PC-3 (cell line): ENCODE measurements around the gene FAT2. TPM values are rescaled to one million over a fixed set of nuclear protein-coding genes. Genes with fewer than 3 reads are reported as not detected.

Source experiments
- ATAC-seq: fragments of 200-7000 bp; cut with Tn5 transposase; 2 replicates; pipeline ENCODE4 v1.9.1; 2020; ENCODE audit warnings: mild to moderate bottlenecking, moderate library complexity
- BruUV-seq: library from RNA; stranded (reverse); fragments of 400-500 nt; replicated peaks from 2 replicates; lab custom pipeline; 2021; lab: Mats Ljungman, UMichigan
- CTCF ChIA-PET: fragments of 300-600 bp; sonication (Branson Sonifier 250); formaldehyde crosslinking; loops from one replicate; lab custom pipeline; 2022; ENCODE audit warnings: antibody characterized with exemption; lab: Charles Lee
- POLR2A ChIA-PET: fragments of 300-600 bp; sonication (Branson Sonifier 250); formaldehyde crosslinking; loops from one replicate; lab custom pipeline; 2022; ENCODE audit warnings: antibody characterized with exemption; ENCODE audit not compliant: unreplicated experiment; lab: Charles Lee
- DNase-seq: peaks from one replicate; pipeline ENCODE4 v3.0.0-alpha.2; 2015
- H2AFZ ChIP-seq: fragments of 300-600 bp; sonication (generic); 2 replicates; pipeline ENCODE4 v1.6.0; 2016; ENCODE audit warnings: antibody characterized with exemption, low read length
- H3F3A ChIP-seq: fragments of 300-600 bp; sonication (generic); one replicate; pipeline ENCODE4 v1.6.0; 2017; ENCODE audit warnings: antibody characterized with exemption, low read length, control low read depth, mild to moderate bottlenecking; ENCODE audit not compliant: unreplicated experiment
- H3K27ac ChIP-seq: fragments of 300-600 bp; sonication (generic); 2 replicates; pipeline ENCODE4 v1.5.1; 2016; ENCODE audit warnings: mild to moderate bottlenecking, low read length
- H3K27me3 ChIP-seq: fragments of 300-600 bp; sonication (generic); 2 replicates; pipeline ENCODE4 v1.6.1; 2016; ENCODE audit warnings: low read length, mixed read lengths
- H3K36me3 ChIP-seq: fragments of 300-600 bp; sonication (generic); 2 replicates; pipeline ENCODE4 v1.6.1; 2016; ENCODE audit warnings: low read depth, mixed run types, low read length, mixed read lengths
- H3K4me1 ChIP-seq: fragments of 300-600 bp; sonication (generic); 2 replicates; pipeline ENCODE4 v1.5.1; 2016; ENCODE audit warnings: low read length; ENCODE audit not compliant: insufficient read depth
- H3K4me2 ChIP-seq: fragments of 300-600 bp; sonication (generic); 2 replicates; pipeline ENCODE4 v1.6.0; 2016; ENCODE audit warnings: low read length
- H3K4me3 ChIP-seq: fragments of 300-600 bp; sonication (generic); 2 replicates; pipeline ENCODE4 v1.5.1; 2016; ENCODE audit warnings: mild to moderate bottlenecking, low read length, mixed read lengths
- H3K79me2 ChIP-seq: fragments of 300-600 bp; sonication (generic); 2 replicates; pipeline ENCODE4 v1.6.1; 2017; ENCODE audit warnings: low read length, mixed read lengths
- H3K9ac ChIP-seq: fragments of 300-600 bp; sonication (generic); 2 replicates; pipeline ENCODE4 v1.6.0; 2016; ENCODE audit warnings: mild to moderate bottlenecking, low read length
- H3K9me2 ChIP-seq: fragments of 300-600 bp; sonication (generic); replicated peaks from 2 replicates; pipeline ENCODE4 v1.6.1; 2016; ENCODE audit warnings: mixed run types, low read length, mixed read lengths
- H3K9me3 ChIP-seq: fragments of 300-600 bp; sonication (generic); 2 replicates; pipeline ENCODE4 v1.6.1; 2016; ENCODE audit warnings: low read length, mixed read lengths
- H4K20me1 ChIP-seq: fragments of 300-600 bp; sonication (generic); 2 replicates; pipeline ENCODE4 v1.6.1; 2016; ENCODE audit warnings: low read length, mixed read lengths
- CTCF ChIP-seq: fragments of 300-600 bp; sonication (generic); conservative IDR thresholded peaks from 2 replicates; pipeline ENCODE4 v1.5.1; 2017; ENCODE audit warnings: antibody characterized with exemption, low read depth, mild to moderate bottlenecking, low read length
- EZH2 ChIP-seq: fragments of 300-600 bp; sonication (generic); IDR thresholded peaks from one replicate; pipeline ENCODE4 v1.6.1; 2017; ENCODE audit warnings: antibody characterized with exemption, mild to moderate bottlenecking, low read length; ENCODE audit not compliant: unreplicated experiment
- EZH2phosphoT487 ChIP-seq: fragments of 300-600 bp; sonication (generic); IDR thresholded peaks from 2 replicates; pipeline ENCODE4 v1.6.1; 2018; ENCODE audit warnings: mild to moderate bottlenecking, antibody characterized with exemption, low read length, borderline replicate concordance
- intact Hi-C: fragments of 100-400 bp; cut with micrococcal nuclease; formaldehyde crosslinking; loops from 2 replicates; pipeline ENCODE4 v1.9.0; 2023
- total RNA-seq: library from RNA; depleted of rRNA; stranded (reverse); fragments of >200 nt; gene quantifications from 2 replicates; pipeline ENCODE4 v1.2.3, GENCODE V29; 2014

The FAT2 gene
- total RNA-seq, 1 experiment from 2014 or later, result not detected

DNA sequence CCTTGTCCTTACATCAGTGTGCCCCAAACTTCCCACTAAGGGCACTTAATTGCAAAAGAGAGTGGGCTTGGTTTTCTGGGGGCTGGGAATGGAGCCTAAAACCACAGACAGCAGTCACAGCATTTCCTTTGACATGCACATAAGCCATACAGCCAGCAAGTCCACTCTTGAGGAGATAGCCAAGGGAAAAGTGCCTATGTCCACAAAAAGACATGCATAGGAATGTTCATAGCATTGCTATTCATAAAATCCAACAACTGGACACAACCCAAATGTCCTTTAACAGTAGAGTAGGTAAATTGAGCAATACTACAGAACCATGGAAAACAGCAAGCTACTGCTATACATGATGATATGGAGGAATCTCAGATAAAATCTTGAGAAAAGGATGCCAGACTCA is 11.7 kb upstream of the FAT2 start:
- H3K27ac ChIP-seq, result no peak overlapping the region
- H3K9me3 ChIP-seq, result no peaks in the 10 kb centered on the region
- no peak for TF ChIP-seq EZH2
- TF ChIP-seq EZH2phosphoT487, result no peak
- no peak for TF ChIP-seq CTCF
- no peak overlapping the region for H3K4me3 ChIP-seq
- H2AFZ ChIP-seq, result no peak overlapping the region
- H3K4me1 ChIP-seq, result peaks cover 12% of the 10 kb centered on the region; the same call in 1 of the 2 replicates
- POLR2A ChIA-PET, result no interaction called here
- H3K36me3 ChIP-seq, result no peaks in the 10 kb centered on the region
- BruUV-seq, result no TSS peak
- peaks cover 19% of the 10 kb centered on the region for H3K27me3 ChIP-seq
- H3K4me2 ChIP-seq, result no peak overlapping the region
- H3F3A ChIP-seq, result no peaks in the 10 kb centered on the region
- CTCF ChIA-PET, result no interaction called here
- no peak for DNase-seq
- H4K20me1 ChIP-seq, result no peaks in the 10 kb centered on the region
- no peaks in the 10 kb centered on the region for H3K9me2 ChIP-seq
- H3K9ac ChIP-seq, result no peak overlapping the region
- intact Hi-C loops, result no loop called here
- no peaks in the 10 kb centered on the region for H3K79me2 ChIP-seq
- no peak for ATAC-seq

GRCh38 chr5:151601391-151601790 is 10.3 kb upstream of the FAT2 start:
- ATAC-seq, result no peak
- Histone ChIP-seq H3K9me2 (no peaks in the 10 kb centered on the region), H3K4me1 (peaks cover 12% of the 10 kb centered on the region; the same call in 1 of the 2 replicates), H3K36me3 (no peaks in the 10 kb centered on the region), H3K9me3 (no peaks in the 10 kb centered on the region), H3K27me3 (peaks cover 19% of the 10 kb centered on the region), H3F3A (no peaks in the 10 kb centered on the region), H3K27ac (no peak overlapping the region), H3K4me2 (no peak overlapping the region), H3K79me2 (no peaks in the 10 kb centered on the region), H2AFZ (no peak overlapping the region), H3K9ac (no peak overlapping the region), H3K4me3 (no peak overlapping the region), H4K20me1 (no peaks in the 10 kb centered on the region)
- BruUV-seq, result no TSS peak
- ChIA-PET POLR2A (no interaction called here), CTCF (no interaction called here)
- no peak for DNase-seq
- no peak for TF ChIP-seq CTCF
- TF ChIP-seq EZH2phosphoT487, result no peak
- no peak for TF ChIP-seq EZH2
- intact Hi-C loops, result no loop called here

- no peak for ATAC-seq
- H3K9me2 ChIP-seq, result no peaks in the 10 kb centered on the region
- ChIA-PET POLR2A (no interaction called here), CTCF (no interaction called here)
- no peaks in the 10 kb centered on the region for H3K36me3 ChIP-seq
- TF ChIP-seq EZH2phosphoT487, result no peak
- TF ChIP-seq CTCF, result no peak
- no peak for TF ChIP-seq EZH2
- intact Hi-C loops, result no loop called here
- BruUV-seq, result no TSS peak
- no peak for DNase-seq
- peaks cover 6% of the 10 kb centered on the region for H3K27me3 ChIP-seq
- peaks cover 12% of the 10 kb centered on the region; the same call in 1 of the 2 replicates for H3K4me1 ChIP-seq
- no peak overlapping the region for H3K4me2 ChIP-seq
- no peaks in the 10 kb centered on the region for H3F3A ChIP-seq
- H3K4me3 ChIP-seq, result no peak overlapping the region
- no peak overlapping the region for H3K27ac ChIP-seq
- no peaks in the 10 kb centered on the region for H4K20me1 ChIP-seq
- no peak overlapping the region for H2AFZ ChIP-seq
- H3K9me3 ChIP-seq, result no peaks in the 10 kb centered on the region
- H3K9ac ChIP-seq, result no peak overlapping the region
- H3K79me2 ChIP-seq, result no peaks in the 10 kb centered on the region
Observed at GRCh38 chr5:151600069-151600665, 9.0 kb upstream of the FAT2 start.
